ENCODE measurements around the gene NEDD1. TPM values are rescaled to one million over a fixed set of nuclear protein-coding genes. Genes with fewer than 3 reads are reported as not detected.

Gene NEDD1, protein sequence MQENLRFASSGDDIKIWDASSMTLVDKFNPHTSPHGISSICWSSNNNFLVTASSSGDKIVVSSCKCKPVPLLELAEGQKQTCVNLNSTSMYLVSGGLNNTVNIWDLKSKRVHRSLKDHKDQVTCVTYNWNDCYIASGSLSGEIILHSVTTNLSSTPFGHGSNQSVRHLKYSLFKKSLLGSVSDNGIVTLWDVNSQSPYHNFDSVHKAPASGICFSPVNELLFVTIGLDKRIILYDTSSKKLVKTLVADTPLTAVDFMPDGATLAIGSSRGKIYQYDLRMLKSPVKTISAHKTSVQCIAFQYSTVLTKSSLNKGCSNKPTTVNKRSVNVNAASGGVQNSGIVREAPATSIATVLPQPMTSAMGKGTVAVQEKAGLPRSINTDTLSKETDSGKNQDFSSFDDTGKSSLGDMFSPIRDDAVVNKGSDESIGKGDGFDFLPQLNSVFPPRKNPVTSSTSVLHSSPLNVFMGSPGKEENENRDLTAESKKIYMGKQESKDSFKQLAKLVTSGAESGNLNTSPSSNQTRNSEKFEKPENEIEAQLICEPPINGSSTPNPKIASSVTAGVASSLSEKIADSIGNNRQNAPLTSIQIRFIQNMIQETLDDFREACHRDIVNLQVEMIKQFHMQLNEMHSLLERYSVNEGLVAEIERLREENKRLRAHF
- 42.1 and 50.5 TPM in 2 replicates for total RNA-seq (2014; rRNA removed)
- 10.4 TPM for polyA plus RNA-seq (2012)

DNA sequence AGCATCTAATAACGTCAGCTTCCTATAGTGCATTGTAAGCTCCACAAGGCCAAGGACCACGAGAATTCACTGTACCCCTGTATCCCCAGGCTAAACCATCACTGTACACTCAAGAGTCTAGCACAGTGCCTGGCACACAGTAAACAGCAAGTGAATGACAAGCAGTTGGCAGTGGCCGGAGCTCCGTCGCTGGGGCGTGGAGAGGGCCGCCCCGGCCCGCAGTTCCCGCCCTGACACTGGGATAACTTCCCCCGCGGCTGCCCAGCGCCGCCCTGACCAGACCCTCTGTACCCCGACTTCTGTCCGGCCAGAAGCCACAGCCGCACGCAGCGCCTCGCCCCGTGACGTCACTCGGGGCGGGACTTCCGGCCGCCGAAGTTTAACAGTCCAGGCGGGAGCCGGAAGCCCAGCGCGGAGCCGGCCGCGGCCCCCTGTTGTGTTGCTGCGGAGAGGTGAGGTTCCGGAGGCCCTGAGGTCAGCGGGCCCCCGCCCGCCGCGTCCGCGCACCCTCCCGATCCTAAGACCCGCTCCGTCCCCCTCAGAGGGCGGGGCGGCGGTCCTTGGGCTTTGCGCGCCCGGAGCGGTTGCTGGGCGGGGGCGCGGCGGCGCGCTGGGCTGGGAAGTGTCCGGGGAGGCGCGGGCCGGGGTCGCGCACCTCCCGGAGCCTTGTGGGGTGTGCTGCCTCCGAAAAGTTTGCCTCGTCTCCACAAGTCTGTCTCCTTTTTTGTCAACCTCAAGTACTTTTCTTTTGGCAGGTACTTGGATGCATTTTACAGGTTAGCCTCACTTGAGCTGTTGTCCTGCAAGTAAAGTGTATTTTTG, at the start of gene NEDD1:
NEDD1 (plus strand) TSS at position 409 of the 822 bp plus-strand sequence. CDS start 2,503 bp downstream, outside the sequence.
- DNase-seq (ENCODE audit: low read depth): peak; percentile 81

DNA sequence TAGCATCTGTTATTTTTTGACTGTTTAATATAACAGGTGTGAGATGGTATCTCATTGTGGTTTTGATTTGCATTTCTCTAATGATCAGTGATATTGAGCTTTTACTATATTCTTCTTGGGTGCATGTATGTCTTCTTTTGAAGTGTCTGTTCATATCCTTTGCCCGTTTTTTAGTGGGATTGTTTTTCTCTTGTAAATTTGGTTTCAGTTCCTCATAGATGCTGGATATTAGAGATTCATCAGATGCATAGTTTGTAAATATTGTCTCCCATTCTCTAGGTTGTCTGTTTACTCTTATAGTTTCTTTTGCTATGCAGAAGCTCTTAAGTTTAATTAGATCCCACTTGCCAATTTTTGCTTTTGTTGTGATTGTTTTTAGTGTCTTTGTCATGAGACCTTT, 48.9 kb upstream of the NEDD1 start:
- no peak for DNase-seq (ENCODE audit: low read depth)

DNA sequence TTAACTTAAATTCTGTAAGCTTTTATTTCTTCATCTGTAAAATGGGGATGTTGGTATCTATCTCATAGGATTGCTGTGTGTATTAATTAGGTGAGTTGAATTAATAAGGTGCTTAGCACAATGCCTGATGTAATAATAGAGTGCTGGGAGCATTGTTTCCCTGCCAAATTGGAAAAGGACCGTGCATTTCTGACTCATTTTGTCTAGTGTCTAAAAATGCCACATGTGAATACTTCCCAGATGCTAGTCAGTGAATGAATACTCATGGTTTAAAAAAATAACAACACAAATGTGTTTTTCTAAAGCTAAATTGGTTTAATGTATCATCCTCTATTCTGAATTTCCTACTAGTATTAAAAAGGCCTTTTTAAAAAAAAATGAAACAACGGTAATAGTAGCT, 45.4 kb upstream of the NEDD1 start:
- peak; percentile 52 for DNase-seq (ENCODE audit: low read depth)

DNA sequence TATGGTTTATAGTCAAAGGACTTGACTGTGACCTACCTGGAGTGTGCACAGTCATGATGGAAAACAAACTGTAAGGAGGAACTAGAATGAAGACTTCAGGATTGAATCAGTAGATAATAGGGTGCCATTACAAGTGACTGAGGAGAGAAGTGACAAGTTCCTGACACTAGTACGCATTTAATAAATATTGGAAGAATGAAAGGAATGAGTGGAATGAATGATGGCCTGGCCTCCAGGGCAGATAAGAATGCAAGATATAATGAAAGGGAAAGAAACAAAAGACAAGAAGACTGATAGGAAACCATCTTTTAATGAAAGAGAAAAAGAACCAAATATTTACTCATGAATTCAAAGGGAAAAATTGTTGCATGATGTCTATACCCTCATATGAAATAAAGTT, 44.7 kb upstream of the NEDD1 start:
- no peak for DNase-seq (ENCODE audit: low read depth)

DNA sequence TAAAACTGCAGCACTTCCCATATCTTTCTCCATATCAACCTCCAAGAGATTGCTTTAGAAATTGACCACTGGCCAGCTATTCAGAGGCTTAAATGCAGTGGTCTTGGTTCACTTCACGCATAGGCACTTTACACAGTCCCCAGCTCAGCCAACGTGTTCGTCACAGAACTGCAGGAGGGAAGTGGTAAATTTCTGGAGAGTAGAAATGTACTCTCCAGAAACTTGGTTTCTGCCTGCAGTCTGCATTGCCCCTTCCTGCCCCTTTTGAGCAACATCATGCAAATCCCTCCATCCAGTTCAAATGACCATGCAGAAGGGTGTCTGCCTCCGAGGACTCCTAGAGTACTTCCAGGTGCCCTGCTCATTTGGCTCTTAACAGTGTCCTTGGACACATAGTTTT, 42.7 kb upstream of the NEDD1 start:
- DNase-seq (ENCODE audit: low read depth): no peak

DNA sequence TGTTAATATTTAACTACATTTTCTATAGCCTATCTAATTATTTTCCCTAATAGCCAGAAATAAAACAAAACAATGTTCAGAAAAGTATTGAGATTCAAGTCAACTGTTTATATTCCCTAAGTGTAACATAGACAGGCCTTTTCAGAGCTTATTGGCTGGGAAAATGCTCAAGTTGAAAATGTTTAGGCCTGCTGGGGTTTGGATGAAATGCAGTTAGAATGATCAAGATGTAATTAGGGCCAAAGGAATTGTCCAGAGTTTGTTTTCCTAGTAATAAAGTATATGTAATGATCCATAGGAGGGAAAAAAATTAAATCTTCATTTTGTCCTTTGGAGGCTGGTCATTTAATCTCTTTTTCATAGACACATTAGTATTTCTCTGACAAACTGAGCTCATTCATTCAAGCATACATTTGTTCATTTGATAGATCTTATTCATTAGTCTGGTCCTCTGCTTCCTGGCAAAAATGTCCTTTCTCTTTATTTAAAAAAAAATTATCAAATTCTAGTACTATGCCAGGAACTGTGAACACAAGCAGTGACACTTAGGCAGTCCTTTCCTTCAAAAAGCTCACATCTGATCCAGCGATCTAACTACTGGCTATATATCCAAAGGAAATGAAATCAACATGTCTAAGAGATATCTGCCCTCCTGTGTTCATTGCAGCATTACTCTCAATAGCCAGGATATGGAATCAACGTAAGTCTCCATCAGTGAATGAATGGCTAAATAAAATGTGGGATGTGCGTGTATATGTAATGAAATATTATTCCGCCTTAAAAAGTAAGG, 40.1 kb upstream of the NEDD1 start:
- DNase-seq (ENCODE audit: low read depth): no peak

DNA sequence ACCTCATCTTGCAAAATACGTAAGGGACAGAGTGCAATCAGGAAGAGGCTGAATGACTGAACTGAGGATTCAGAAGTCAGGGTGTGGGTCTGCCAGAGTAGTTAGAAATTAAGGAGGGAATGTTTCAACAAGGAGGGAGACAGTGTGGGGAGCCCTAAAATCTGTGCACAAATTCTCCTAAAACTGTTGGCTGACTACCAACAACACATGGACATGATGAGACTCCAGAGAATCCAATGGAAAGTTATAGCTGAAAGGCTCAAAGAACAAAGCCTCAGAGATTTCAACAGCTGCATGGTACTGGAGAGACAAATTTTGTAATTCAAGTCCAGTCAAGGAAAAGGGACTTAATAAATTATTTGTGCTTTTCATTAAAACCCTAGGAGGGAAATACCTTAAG, 36.1 kb upstream of the NEDD1 start:
- no peak for DNase-seq (ENCODE audit: low read depth)

DNA sequence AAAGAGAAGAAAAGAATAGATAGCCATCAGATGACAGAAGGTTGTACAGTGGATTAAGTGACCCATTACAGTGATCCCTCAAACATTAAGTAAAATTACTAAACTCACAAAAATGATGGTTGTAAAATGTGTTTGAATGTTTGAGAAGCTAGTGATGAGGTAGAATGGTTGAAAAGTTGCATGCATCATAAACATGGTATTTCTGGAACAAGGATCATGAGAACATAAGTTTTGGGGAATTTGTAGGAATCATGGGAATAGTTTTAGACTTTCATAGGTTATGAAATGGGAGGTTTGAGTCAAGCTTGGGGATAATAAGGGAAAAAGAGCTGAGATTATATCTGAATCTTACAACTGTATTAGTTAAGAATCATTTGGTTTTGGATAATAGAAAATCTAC, 34.1 kb upstream of the NEDD1 start:
- no peak for DNase-seq (ENCODE audit: low read depth)

DNA sequence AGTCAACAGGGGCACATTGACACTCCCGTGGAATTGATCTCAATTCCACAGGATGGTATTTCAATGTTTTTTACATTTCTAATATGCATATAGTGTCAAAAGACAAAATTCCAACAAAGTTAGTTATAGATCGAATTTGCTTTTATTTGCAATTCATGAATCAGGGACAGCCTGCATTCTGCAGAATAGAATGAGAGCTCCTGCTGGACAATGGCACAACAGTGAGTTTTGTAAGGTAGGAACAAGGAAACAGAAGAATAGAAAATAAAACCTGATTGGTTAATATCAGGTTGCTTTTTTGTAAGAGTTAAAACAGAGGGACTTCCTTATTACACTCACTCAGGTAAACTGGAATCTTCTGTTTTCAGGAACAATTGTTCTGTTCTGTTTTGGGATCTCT, 32.8 kb upstream of the NEDD1 start:
- no peak for DNase-seq (ENCODE audit: low read depth)

DNA sequence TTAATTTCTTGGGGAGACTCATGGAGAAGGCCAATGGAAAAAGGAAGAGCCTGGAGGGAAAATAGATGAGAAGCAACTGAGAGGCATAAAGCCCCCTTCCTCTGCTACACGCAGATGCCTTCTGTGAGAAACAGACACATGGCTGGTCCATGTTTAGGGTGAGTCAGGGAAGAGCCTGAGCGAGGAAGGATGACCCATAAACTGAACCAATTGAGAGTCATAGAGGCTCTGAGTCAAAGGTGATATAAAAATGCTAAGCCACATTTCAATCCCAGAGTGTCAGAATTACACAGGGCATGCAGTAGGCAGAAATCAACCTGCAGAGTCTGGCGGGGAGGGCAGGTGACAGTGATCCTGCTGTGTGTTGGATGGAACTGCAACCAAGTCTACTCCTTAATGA, 30.1 kb upstream of the NEDD1 start:
- peak; percentile 36 for DNase-seq (ENCODE audit: low read depth)

DNA sequence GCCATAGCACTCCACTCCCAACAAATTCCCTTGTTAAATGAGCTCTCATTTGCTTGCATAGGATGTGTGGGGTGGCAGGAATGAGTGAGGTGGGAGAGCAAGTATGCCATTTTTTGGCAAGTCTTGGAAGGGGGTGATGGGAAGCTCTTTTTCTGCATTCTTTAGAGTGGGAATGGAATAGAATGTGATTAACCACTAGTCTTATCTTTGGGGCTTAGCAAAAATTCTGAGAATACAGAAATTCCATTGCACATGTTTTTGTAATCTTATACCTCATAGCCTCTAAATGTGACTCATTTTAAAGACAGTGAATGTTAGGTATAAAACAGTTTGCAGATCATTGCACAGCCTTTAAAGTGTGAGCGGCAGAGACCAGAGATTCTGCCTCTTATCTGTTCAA, 28.4 kb upstream of the NEDD1 start:
- peak; percentile 49 for DNase-seq (ENCODE audit: low read depth)

DNA sequence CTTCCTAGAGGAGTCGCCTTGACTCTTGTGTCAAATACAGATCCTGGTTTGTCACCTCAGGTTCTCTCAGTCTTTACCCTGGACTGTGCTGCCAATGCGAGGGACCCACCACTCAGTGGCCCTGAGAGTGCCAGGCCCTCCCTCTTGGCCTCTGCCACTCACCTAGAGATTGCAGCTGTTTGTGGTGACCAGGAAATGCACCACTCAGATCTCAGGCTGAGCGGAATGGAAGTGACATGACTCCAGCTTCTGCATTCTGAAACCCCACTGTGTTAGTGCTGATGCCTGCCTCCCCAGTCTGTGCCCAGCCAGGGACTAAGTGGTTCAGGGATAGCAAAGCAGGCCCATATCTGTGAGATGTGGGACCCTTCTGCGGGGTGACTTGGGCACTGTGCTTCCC, 27.8 kb upstream of the NEDD1 start:
- peak; percentile 62 for DNase-seq (ENCODE audit: low read depth)

DNA sequence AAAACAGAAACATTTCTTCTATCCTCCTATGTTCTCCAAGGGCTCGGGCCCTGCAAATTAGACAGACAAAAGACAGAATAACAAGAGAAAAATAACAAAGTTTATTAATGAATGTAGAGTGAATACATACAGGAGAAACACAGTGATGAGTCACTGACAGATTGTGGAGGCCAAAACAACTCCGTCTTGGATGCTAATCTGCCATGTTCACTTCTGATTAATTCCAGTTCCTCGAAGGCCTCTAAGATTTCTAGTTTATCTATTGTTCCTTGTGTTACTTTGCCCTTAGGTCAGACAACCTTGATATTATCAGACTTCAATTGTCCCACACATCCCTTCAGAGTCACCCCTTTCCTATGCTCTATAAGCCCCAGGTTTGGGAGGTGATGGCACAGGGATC, 26.8 kb upstream of the NEDD1 start:
- DNase-seq (ENCODE audit: low read depth): no peak

DNA sequence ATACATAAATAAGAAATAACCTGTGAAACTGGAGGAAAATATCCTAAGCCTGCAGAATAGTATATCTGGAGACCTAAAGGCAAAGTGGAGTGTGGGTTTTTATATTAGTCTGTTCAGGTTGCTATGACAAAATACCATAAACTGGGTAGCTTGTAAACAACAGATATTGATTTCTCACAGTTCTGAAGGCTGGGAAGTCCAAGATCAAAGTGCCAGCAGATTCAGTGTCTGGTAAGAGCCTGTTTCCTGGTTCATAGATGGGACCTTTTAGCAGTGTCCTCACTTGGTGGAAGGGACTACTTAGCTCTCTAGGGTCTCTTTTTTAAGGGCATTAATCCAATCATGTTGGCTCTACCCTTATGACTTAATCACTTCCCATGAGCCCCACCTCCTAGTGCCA, 25.4 kb upstream of the NEDD1 start:
- no peak for DNase-seq (ENCODE audit: low read depth)

DNA sequence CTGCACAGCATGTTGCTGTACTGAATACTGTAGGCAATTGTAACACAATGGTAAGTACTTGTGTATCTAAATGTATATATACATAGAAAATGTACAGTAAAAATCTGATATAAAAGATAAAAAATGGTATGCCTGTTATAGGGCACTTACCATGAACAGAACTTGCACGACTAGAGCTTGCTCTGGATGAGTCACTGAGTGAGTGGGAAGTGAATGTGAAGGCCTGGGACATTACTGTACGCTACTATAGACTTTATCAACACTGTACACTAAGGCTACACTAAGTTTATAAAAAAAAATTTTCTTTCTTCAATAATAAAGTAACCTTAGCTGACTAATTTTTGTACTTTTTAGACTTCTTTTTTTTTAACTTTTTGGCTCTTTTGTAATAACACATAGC, 24.2 kb upstream of the NEDD1 start:
- DNase-seq (ENCODE audit: low read depth): peak; percentile 68

DNA sequence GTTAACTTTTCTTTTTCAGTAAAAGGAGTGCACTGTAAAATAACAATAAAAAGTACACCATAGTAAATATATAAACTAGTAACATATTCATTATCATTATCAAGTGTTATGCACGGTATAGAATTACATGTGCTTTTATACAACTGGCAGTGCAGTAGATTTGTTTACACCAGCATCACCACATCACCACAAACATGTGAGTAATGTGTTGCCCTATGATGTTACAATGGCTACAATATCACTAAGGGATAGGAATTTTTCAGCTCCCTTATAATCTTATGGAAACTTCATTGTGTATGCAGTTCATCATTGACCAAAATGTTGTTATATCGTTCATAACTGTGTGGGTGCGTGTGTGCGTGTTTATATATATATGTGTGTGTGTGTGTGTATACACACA, 23.5 kb upstream of the NEDD1 start:
- peak; percentile 53 for DNase-seq (ENCODE audit: low read depth)

DNA sequence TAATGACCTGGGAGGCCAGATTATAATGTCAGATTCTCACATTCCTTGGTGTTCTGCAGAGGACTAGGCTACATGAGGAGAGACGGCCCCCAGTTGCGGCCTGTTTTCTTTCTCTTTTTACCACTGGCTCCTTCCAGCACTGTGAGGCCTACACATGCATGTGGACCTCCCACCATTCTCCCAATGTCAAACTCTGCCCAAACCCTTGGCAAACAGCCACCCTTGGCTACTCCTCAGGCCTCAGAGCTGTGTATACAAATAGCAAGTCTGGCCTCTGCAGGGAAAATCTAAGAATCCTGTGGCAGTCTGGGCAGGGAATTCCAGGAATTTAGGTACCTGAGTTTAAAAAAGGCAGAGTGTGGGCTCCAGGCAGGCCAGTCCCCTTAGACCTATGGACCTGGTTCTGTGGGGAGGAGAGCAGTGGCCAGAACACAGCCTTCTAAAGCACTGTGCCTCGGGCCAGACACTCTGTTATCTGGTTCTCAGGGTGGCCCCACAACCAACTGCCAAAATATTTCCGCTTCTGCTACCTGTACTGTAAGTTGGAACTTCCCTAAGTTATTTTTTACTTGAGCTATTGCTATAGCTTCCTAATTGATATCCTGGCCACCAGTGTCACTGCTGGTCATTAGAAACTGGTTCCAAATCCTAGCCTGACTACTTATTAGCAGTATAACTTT, 19.9 kb upstream of the NEDD1 start:
- no peak for DNase-seq (ENCODE audit: low read depth)

DNA sequence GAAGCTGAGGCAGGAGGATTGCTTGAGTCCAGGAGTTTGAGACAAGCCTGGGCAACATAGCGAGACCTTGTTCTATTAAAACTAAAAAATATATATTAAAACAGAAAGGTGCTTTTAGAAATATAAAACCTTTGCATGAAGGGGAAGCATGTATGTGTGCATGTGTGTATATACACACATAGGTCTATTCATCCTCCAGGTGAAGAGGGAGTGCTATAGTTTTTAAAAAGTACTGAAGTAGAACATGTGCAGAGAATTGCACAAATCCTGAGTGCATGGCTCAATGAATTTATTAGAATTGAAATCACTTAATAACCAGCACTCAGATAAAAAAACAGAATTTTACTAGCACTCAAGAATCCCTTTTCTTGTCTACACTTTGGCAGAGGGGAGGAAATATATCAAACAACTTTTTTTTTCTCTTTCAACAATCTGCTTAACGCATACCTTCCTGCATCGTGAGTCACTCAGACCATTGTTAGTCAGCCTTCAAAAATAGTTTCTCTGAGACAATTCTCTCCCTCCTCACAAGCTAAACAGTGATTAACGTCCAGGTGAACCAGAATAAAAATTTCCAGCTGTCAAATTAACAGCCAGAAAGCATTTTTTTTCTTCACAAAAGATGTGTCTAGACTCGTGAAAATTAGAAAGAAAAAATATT, 17.7 kb upstream of the NEDD1 start:
- DNase-seq (ENCODE audit: low read depth): peak; percentile 69

DNA sequence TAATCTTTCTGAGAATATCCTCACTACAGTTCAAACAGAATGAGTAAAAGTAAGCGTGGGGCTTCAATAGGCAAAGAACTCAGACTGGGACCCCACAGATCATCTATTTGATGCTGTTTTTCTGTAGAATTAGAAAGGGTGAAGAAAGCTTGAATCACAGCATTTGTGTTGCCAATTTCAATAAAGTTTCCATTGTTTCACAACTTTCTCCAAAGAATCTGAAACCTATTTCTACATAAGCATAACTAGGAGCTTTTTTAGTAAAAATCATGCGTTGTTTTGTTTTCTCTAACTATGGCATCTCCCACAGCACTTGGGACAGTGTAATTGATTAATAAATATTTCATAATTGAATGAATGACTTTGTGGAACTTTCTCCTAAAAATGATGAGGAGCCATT, 16.7 kb upstream of the NEDD1 start:
- DNase-seq (ENCODE audit: low read depth): no peak

DNA sequence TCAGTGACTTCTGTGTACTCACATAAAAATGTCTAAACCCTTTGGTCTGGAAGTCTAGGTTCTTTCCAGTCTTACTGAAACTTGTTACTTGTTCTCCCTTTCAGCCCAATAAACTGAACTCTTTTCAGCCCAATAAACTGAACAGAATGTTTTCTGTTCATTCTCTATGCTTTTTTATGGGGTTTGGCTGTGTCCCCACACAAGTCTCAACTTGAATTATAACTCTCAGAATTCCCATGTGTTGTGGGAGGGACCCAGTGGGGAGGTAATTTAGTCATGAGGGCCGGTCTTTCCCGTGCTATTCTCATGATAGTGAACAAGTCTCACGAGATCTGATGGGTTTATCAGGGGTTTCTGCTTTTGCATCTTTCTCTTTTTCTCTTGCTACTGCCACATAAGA, 15.0 kb upstream of the NEDD1 start:
- no peak for DNase-seq (ENCODE audit: low read depth)
